ENCODE data around the gene NEBL. TPM values are rescaled to one million over a fixed set of nuclear protein-coding genes. Genes with fewer than 3 reads are reported as not detected.

NEBL gene
- total RNA-seq, 1 donor from 2014 or later = 18.7 TPM

GRCh38 chr10:20806487-20806886, 90.6 kb downstream of the NEBL start:
- no peaks in the 10 kb centered on the region for H3K36me3 ChIP-seq (ENCODE audit: control insufficient read depth, insufficient read depth, low read length)
- FAIRE-seq = no peak
- no peak for DNase-seq (ENCODE audit: low read depth)
- no peaks in the 10 kb centered on the region for H3K27me3 ChIP-seq (ENCODE audit: control insufficient read depth, insufficient read depth, low read length)
- no peak for TF ChIP-seq CTCF (IDR thresholded peaks at IDR 0.05; ENCODE audit: insufficient read depth, low read length, severe bottlenecking)
- no peak overlapping the region for H3K4me3 ChIP-seq (ENCODE audit: low read depth, low read length)

DNA sequence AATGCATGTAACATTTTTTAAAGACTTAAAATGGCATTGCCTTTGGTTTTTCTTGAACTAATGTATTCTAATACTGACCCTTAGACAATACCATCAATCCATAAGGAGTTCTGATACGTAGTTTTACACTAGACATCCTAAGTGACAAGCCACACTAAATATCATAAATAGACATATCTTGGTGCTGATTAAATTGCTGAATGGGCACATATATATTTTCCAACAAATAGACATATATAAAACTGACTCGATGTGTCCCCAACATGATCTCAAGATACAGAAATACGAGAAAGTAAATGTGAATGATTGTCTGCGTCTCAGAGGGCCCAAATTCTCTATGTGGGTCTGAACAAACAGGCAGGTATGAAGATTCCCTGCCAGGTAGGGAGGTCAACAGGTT, 99.8 kb downstream of the NEBL start:
- FAIRE-seq (no peak), DNase-seq (ENCODE audit: low read depth) (no peak)
- Histone ChIP-seq H3K36me3 (ENCODE audit: control insufficient read depth, insufficient read depth, low read length) (no peaks in the 10 kb centered on the region), H3K27me3 (ENCODE audit: control insufficient read depth, insufficient read depth, low read length) (no peaks in the 10 kb centered on the region), H3K4me3 (ENCODE audit: low read depth, low read length) (no peak overlapping the region)
- TF ChIP-seq CTCF (IDR thresholded peaks at IDR 0.05; ENCODE audit: insufficient read depth, low read length, severe bottlenecking) = no peak

DNA sequence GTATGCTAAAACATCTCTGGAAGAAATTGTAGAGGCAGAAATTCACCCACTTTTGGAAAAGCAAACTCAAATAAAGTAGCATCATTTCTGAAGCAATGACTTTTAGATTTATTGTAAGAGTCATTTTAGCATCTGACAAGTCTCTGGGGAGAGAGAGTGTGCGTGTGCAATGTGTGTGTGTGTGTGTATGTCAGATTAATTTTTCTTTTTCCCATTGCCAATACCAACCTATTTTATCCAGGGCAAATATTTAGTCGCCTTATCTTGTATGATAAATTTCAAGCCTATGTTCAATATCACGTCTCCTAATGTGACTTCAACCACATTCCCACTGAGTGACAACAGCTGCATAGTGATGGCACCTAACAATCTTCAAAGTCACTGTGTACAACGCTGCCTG, 101.7 kb downstream of the NEBL start:
- no peak for FAIRE-seq
- no peaks in the 10 kb centered on the region for H3K36me3 ChIP-seq (ENCODE audit: control insufficient read depth, insufficient read depth, low read length)
- no peak overlapping the region for H3K4me3 ChIP-seq (ENCODE audit: low read depth, low read length)
- H3K27me3 ChIP-seq (ENCODE audit: control insufficient read depth, insufficient read depth, low read length) = no peaks in the 10 kb centered on the region
- TF ChIP-seq CTCF (IDR thresholded peaks at IDR 0.05; ENCODE audit: insufficient read depth, low read length, severe bottlenecking) = no peak
- DNase-seq (ENCODE audit: low read depth) = no peak

DNA sequence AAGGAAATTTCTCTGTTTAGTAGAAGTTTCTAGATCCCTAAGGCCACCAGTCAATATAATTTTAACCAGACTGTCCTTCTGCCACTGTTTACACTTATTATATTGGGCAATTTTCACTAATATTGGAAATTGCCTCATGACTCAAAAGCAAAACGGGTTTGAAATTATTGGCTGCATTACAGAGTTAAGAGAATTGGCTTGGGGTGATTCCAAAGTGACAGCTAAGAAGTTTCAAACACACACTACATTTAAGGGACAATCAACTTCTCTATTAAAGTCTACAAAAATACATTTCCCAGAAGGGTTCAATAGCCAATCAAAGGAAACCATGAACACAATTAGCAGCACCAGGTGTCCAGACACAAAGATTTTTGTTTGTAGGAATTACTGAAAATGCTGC, 111.9 kb downstream of the NEBL start:
- H3K27me3 ChIP-seq (ENCODE audit: control insufficient read depth, insufficient read depth, low read length) = no peaks in the 10 kb centered on the region
- no peak for TF ChIP-seq CTCF (IDR thresholded peaks at IDR 0.05; ENCODE audit: insufficient read depth, low read length, severe bottlenecking)
- no peak for DNase-seq (ENCODE audit: low read depth)
- H3K36me3 ChIP-seq (ENCODE audit: control insufficient read depth, insufficient read depth, low read length) = no peaks in the 10 kb centered on the region
- FAIRE-seq = no peak
- no peak overlapping the region for H3K4me3 ChIP-seq (ENCODE audit: low read depth, low read length)

DNA sequence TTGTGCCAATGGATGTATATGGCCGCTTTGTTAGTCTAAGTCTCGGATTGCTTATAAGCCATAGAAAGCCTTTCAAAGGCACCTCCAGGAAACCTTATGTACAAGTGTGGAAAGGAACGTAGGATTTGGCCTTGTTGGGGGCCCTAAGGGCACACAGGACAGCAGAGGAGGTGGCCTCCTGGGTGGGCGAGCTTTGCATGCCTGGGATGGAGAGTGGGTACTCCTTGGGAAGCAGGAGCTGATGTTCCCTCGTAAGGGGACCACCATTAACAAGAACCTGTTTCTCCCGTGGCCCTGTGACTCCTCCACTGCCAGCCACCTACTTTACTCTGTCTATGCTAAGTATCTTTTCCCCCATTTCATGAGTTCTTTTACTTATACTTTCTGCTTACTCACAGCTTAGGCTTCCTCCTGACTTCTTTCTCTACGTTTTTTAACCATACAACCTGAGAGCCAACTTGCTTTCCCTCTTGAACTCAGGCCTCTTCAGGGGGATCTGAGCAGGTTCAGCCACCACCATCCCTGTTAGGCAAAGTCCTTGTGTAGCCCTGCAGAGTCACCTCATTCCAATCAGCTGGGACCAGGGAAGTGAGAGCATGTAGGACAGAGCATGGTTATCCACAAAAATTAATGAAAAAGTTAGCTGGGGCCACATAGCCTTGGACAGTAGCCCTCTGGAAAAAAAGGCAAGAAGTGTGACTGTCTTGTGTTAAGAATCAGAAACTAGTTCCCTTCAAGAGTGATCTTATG, 118.9 kb downstream of the NEBL start:
- TF ChIP-seq CTCF (IDR thresholded peaks at IDR 0.05; ENCODE audit: insufficient read depth, low read length, severe bottlenecking) = no peak
- Histone ChIP-seq H3K36me3 (ENCODE audit: control insufficient read depth, insufficient read depth, low read length) (no peaks in the 10 kb centered on the region), H3K4me3 (ENCODE audit: low read depth, low read length) (no peak overlapping the region), H3K27me3 (ENCODE audit: control insufficient read depth, insufficient read depth, low read length) (no peaks in the 10 kb centered on the region)
- DNase-seq (ENCODE audit: low read depth) = no peak
- no peak for FAIRE-seq

All from bronchial epithelial cell (primary cell).